Osteoblast (primary cell): ENCODE measurements around the gene SAMD11. TPM values are rescaled to one million over a fixed set of nuclear protein-coding genes. Genes with fewer than 3 reads are reported as not detected.

ENCODE experiments used
- DNase-seq: peaks from one replicate; pipeline ENCODE4 v3.0.0; 2011; ENCODE audit warnings: low spot score, mixed read lengths; ENCODE audit not compliant: insufficient read length; ENCODE audit errors: missing footprints
- H2AFZ ChIP-seq: 2 replicates; pipeline ENCODE4 v1.6.0; 2011; ENCODE audit warnings: mild to moderate bottlenecking, low read length
- H3K27ac ChIP-seq: 2 replicates; pipeline ENCODE4 v1.5.1; 2011; ENCODE audit warnings: mild to moderate bottlenecking, low read depth, low read length, moderate library complexity
- H3K27me3 ChIP-seq: 2 replicates; pipeline ENCODE4 v1.6.0; 2012; ENCODE audit warnings: mild to moderate bottlenecking, control low read depth, inconsistent platforms, low read length, moderate library complexity; ENCODE audit not compliant: insufficient read depth
- H3K36me3 ChIP-seq: 2 replicates; pipeline ENCODE4 v1.5.1; 2011; ENCODE audit warnings: mild to moderate bottlenecking, low read length, control low read depth, moderate library complexity; ENCODE audit not compliant: insufficient read depth
- H3K4me1 ChIP-seq: 2 replicates; pipeline ENCODE4 v1.5.1; 2011; ENCODE audit warnings: mild to moderate bottlenecking, low read length, control low read depth, moderate library complexity; ENCODE audit not compliant: insufficient read depth
- H3K4me2 ChIP-seq: 2 replicates; pipeline ENCODE4 v1.6.0; 2011; ENCODE audit warnings: mild to moderate bottlenecking, low read length; ENCODE audit not compliant: insufficient read depth
- H3K4me3 ChIP-seq: fragments of 200-600 bp; sonication (generic); 3 replicates; pipeline ENCODE4 v1.5.1; 2012; ENCODE audit warnings: mild to moderate bottlenecking, low read length, inconsistent platforms; ENCODE audit not compliant: insufficient read depth
- H3K79me2 ChIP-seq: 2 replicates; pipeline ENCODE4 v1.6.0; 2012; ENCODE audit warnings: mild to moderate bottlenecking, low read length, control low read depth, inconsistent platforms; ENCODE audit not compliant: insufficient read depth
- H3K9me3 ChIP-seq: 2 replicates; pipeline ENCODE4 v1.5.1; 2011; ENCODE audit warnings: low read depth, low read length, control low read depth
- H4K20me1 ChIP-seq: 2 replicates; pipeline ENCODE4 v1.6.0; 2012; ENCODE audit warnings: mild to moderate bottlenecking, low read length, control low read depth; ENCODE audit not compliant: insufficient read depth
- CTCF ChIP-seq: IDR thresholded peaks from 2 replicates; pipeline ENCODE4 v1.5.1; 2011; ENCODE audit warnings: mild to moderate bottlenecking, low read depth, low read length, moderate library complexity; ENCODE audit errors: extremely low read depth
- total RNA-seq: library from RNA; depleted of rRNA; stranded (reverse); fragments of >200 nt; gene quantifications from 2 replicates; pipeline ENCODE4 v1.2.3, GENCODE V29; 2012

Gene SAMD11
- total RNA-seq, 1 donor: 8.3 TPM

GRCh38 chr1:931380-932172 is 7.9 kb downstream of the SAMD11 start:
- H4K20me1 ChIP-seq: peaks cover 37% of the 10 kb centered on the region
- no peak overlapping the region for H2AFZ ChIP-seq
- no peak for DNase-seq
- peaks cover 3% of the 10 kb centered on the region for H3K36me3 ChIP-seq
- H3K79me2 ChIP-seq: no peaks in the 10 kb centered on the region
- H3K4me3 ChIP-seq: no peak overlapping the region
- H3K9me3 ChIP-seq: no peaks in the 10 kb centered on the region
- no peak for TF ChIP-seq CTCF
- no peaks in the 10 kb centered on the region for H3K27me3 ChIP-seq
- no peaks in the 10 kb centered on the region for H3K4me1 ChIP-seq
- H3K27ac ChIP-seq: no peak overlapping the region
- H3K4me2 ChIP-seq: no peak overlapping the region

DNA sequence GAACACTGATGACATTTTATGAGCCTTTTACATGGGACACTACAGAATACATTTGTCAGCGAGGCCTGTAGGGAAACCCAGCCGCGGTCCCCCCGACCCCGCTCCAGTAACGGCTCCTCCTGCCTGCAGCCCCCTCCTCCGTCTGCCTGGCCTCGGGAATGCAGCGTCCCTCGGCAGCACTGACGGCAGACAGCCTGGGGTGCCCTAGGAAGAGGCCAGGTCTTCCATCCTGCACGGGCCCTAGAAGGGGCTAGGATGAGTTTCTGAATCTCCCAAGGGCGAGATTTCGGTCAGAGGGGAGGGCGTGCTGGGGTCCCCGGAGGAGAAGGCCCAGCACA is 8.4 kb downstream of the SAMD11 start:
- no peaks in the 10 kb centered on the region for H3K4me1 ChIP-seq
- peaks cover 31% of the 10 kb centered on the region for H4K20me1 ChIP-seq
- H2AFZ ChIP-seq: no peak overlapping the region
- no peaks in the 10 kb centered on the region for H3K79me2 ChIP-seq
- no peaks in the 10 kb centered on the region for H3K27me3 ChIP-seq
- no peak overlapping the region for H3K4me3 ChIP-seq
- H3K36me3 ChIP-seq: peaks cover 3% of the 10 kb centered on the region
- no peak overlapping the region for H3K4me2 ChIP-seq
- no peaks in the 10 kb centered on the region for H3K9me3 ChIP-seq
- no peak for DNase-seq
- no peak overlapping the region for H3K27ac ChIP-seq
- TF ChIP-seq CTCF: no peak

- H2AFZ ChIP-seq: no peak overlapping the region
- no peak for DNase-seq
Observed at GRCh38 chr1:932776-933602, 9.3 kb downstream of the SAMD11 start.

More at GRCh38 chr1:932776-933602, 9.3 kb downstream of the SAMD11 start:
- no peak overlapping the region for H3K27ac ChIP-seq
- H3K4me2 ChIP-seq: no peak overlapping the region
- H4K20me1 ChIP-seq: peaks cover 24% of the 10 kb centered on the region
- no peak for TF ChIP-seq CTCF
- H3K4me3 ChIP-seq: no peak overlapping the region
- peaks cover under 1% of the 10 kb centered on the region for H3K4me1 ChIP-seq
- no peaks in the 10 kb centered on the region for H3K9me3 ChIP-seq
- no peaks in the 10 kb centered on the region for H3K27me3 ChIP-seq
- H3K36me3 ChIP-seq: peaks cover 3% of the 10 kb centered on the region
- H3K79me2 ChIP-seq: no peaks in the 10 kb centered on the region
